ENCODE results near the gene MFRP.

Gene MFRP

DNA sequence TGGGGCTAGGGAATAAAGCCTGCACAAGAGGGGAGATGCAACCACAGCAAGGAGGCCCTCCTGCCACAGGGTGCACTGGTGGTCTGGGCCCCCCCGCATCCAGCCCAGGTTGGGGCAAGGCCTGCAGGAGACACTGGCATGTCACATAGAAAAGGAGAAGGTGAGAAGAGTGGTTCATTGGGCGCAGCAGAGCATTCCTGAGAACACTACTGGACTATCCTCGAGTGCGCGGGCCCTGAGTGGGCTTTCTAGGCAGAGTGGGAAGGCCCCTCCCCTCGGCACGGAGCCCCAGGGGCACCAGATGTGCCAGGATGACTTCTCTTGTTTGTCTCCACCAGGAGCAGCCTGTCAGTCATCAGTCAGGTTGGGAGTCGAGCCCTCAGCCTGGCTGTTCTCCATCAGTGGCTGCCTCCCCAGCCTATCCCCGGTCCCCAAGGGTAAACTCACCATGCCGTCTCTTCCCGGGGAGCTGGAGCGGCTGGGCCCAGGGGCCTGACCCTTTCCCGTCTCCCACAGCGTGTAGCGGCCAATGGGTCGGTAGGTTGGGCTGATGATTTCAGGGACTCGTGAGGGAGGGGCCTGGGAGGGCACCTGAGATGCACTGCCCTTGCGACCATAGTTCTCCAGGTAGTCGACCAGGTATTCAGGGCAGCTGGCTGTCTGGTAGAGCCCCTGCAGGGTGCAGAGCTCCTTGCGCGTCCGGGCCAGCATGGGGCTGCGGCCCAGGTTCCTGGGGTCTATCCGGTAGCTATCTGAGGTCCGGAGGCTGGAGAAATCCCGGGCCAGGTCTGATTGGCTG is 26.0 kb upstream of the MFRP start:
- DNase-seq, result no peak

- peak; percentile 16 for DNase-seq
Measured at GRCh38 chr11:119371778-119372182, 25.3 kb upstream of the MFRP start.

DNA sequence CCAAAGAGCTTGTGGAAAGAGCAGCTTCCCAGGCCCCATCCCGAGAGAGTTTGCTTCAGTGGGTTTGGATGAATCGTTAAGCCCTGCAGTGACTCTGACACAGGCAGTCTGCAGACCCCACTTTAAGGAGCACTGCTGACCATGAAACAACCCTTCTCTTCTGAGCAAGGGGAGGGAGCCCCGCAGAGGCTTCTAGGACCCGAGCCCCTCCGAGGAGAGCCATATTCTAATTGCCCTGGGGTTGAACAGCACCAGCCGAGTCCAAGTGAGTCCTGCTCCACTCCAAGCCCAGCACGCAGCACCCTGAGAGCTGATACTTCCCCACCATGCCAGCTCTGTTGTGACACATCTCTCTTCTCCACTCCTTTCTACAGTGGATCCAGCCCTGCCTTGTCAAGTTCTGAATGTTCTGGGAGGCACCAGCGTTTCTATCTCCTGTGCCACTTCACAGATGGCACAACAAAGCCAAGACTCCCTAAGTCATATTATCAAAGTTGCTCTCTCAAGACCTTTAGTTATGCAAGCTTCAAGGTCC is 24.6 kb upstream of the MFRP start:
- no peak for DNase-seq

DNA sequence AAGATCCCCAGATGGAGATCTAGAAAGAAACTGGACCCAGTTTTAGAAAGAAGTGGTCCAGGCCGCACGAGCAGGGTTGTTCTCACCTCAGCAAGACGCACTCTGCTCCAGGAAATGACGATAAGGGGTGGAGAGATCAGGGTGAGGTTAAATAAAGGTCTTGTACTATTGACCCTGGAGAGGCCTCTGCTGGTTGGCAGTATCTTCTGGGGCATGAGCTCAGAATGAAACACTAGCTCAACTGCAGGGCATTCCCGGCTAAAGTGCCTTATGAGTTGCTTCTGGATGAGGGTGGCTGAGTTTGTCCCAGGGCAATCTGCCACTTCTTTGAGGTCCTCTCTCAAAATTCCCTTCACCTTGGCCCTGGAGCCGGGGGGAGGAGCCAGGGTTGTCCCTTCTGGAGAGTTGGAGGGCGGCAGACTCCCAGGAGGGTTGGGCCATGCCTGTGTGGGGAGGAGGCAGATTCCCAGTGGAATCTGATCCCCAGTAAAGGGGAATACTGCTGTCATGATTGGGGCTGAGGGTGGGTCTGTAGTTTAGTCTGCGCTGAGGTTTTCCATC is 24.1 kb upstream of the MFRP start:
- DNase-seq, result no peak

GRCh38 chr11:119369132-119369925 is 22.8 kb upstream of the MFRP start:
- no peak for DNase-seq

DNA sequence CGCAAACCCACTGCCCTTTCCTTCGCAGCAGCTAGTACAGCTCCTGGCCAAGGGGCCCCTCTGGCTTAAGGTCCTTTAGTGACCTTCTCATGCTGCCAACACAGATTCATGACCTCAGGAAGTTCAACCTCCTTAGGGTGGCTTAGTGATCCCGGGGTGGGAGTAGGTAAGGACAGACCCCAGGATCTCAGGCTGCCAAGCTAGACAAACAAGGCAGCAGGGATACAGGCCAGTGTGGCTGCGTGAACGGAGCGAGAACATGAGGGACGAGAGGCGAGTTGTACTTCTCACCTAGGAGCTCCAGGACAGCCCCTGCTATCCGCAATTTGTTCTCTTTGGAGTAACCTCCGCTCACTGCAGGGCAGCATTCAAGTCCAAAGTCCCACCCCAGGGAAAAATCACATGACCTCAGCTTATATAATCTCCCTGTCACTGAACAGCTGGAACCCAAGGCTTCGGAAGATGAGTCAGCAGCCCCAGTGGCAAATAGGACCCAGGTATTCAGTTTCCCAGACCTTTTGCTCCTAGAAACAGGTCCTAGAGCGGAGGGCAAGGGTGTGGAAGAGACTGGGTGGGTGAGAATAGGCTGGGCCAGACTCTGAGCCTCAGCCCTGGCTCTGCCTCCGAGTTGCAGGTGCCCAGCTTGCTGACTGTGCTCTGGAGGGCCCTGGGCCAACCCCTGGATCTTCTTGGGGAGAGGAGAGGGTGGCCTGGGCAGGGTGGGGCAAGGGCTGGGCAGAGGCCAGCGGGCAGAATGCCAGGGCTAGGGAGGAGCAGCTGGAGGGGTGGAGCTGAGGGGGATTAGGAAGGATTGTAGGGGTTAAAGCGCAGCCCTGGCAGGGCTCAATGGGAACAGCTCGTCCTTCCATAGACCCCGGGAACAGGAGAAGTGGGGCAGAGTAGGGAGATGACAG is 21.9 kb upstream of the MFRP start:
- DNase-seq, result peak; percentile 27

GRCh38 chr11:119367661-119368120 is 21.2 kb upstream of the MFRP start:
- no peak for DNase-seq

GRCh38 chr11:119366690-119367620 is 20.4 kb upstream of the MFRP start:
- no peak for DNase-seq

GRCh38 chr11:119365071-119365591 is 18.6 kb upstream of the MFRP start:
- no peak for DNase-seq

DNA sequence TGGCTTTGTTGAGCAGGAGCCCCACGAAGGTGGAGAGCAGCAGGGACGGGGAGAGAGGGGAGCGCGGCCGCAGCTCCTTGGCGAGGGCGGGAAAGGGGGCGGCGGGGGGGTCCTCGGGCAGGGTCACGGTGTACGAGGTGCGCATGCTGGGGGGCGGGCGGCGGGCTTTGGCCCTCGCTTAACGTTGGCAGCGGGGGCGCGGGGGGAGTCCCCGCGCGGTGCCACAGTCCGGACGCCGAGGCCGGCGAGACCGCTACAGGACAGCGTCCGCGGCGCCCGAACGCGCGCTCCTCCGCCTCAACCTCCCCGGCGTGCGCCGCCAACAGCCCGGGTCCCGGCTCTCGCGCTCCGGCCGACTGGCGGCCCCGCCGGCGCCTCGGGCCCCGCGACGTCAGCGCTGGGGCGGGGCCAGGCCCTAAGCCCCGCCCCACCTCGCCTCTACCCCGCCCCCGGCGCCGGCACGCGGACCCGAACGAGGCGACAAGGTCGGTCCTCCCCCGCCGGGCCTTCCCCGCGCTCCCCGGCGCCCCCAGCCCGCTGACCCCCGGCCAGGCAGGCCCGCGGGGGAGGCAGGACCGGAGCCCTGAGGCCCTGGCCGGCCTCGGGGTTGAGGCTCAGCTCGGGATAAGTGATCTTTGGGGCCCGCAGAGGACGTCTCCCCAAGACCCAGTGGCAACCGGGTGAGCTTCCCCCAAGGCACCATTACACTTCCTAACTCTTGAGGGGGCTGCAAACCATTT is 17.5 kb upstream of the MFRP start:
- peak; percentile 56 for DNase-seq

- DNase-seq, result peak; percentile 42
Measured at GRCh38 chr11:119363081-119363850, 16.8 kb upstream of the MFRP start.

GRCh38 chr11:119362741-119363080 is 16.2 kb upstream of the MFRP start:
- DNase-seq, result no peak

- no peak for DNase-seq
Measured at GRCh38 chr11:119361941-119362725, 15.6 kb upstream of the MFRP start.

- DNase-seq, result no peak
Measured at GRCh38 chr11:119361056-119361787, 14.7 kb upstream of the MFRP start.

GRCh38 chr11:119359365-119360214 is 13.1 kb upstream of the MFRP start:
- no peak for DNase-seq

DNA sequence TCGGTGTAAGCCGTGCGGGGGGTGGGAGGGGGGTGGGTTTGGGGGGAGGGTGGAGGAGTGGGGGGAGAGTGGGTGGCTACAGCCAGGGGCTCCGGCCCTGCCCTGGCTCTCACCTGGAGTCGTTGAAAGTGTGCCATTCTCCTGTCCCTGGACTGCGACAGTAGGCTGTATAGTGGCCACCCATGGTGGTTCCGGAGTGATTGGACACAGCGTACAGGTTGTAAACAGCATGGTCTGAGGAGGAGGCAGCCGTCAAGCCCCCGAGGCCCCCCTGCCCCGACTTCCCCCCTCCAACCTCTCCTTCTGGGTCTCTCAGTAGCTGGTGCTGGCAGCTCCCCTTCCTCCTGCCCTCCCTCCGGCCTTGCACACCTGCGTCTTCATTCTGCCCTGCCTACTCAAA is 10.6 kb upstream of the MFRP start:
- DNase-seq, result no peak

Measured in NCI-H146 (cell line).